Measurements from ENCODE around the gene ARL3.

ARL3 gene

DNA sequence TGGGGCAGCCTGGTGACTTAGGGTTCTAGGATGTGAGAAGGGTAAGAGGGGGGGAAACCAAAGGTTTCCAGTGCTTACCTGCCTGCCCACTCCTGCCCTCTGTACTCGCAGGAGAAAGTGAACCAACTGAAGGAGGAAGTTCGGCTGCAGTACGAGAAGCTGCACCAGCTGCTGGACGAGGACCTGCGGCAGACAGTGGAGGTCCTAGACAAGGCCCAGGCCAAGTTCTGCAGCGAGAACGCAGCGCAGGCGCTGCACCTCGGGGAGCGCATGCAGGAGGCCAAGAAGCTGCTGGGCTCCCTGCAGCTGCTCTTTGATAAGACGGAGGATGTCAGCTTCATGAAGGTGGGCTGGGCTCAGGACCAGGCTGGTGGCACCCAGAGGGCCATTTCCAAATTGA is 59.2 kb downstream of the ARL3 start:
- H3K36me3 ChIP-seq (replicated peaks in 1 of 2; ENCODE audit: control insufficient read depth in 2 of 2, insufficient read depth in 2 of 2, low read length in 2 of 2) = peaks cover 24 to 90% of the 10 kb centered on the region in 2 donors
- no peak overlapping the region for H3K14ac ChIP-seq (ENCODE audit: low read length)
- H3K4me1 ChIP-seq (ENCODE audit: control insufficient read depth in 2 of 2, insufficient read depth in 1 of 2, low read depth in 1 of 2, low read length in 2 of 2) = peaks cover 14 to 24% of the 10 kb centered on the region in 2 donors
- H3K4me3 ChIP-seq (ENCODE audit: low read length in 2 of 2) = no peak overlapping the region
- no peak overlapping the region for H3K27ac ChIP-seq (replicated peaks; ENCODE audit: low read length)
- H3K4me2 ChIP-seq (ENCODE audit: insufficient read depth, low read length, poor library complexity, severe bottlenecking) = no peak overlapping the region
- no peaks in the 10 kb centered on the region for H3K9me3 ChIP-seq (replicated peaks in 1 of 2; ENCODE audit: control insufficient read depth in 2 of 2, insufficient read depth in 1 of 2, low read depth in 1 of 2, low read length in 2 of 2)
- peak overlapping the region; percentile 29 for H3K4ac ChIP-seq (ENCODE audit: low read length)
- no peak overlapping the region for H2BK120ac ChIP-seq (ENCODE audit: low read depth, low read length)
- no peak overlapping the region for H2AK5ac ChIP-seq (ENCODE audit: low read depth, low read length)
- WGBS, 2 donors (ENCODE audit: extremely low coverage in 2 of 2, insufficient read length in 2 of 2, insufficient replicate concordance in 1 of 2) = no CpG with 5 or more reads among the region's 12 CpGs
- H4K8ac ChIP-seq (ENCODE audit: low read depth, low read length) = no peak overlapping the region
- DNase-seq (ENCODE audit: low spot score) = no peak
- H2BK15ac ChIP-seq (ENCODE audit: low read length) = no peak overlapping the region
- no peak overlapping the region for H3K18ac ChIP-seq (ENCODE audit: low read length)
- H4K91ac ChIP-seq (ENCODE audit: low read depth, low read length, poor library complexity) = no peak overlapping the region
- H3K9ac ChIP-seq (ENCODE audit: low read depth, low read length, poor library complexity) = no peak overlapping the region
- no peak overlapping the region for H2AFZ ChIP-seq (ENCODE audit: low read length)
- no peak overlapping the region for H2BK5ac ChIP-seq (ENCODE audit: low read length)
- H2BK12ac ChIP-seq (ENCODE audit: low read length) = no peak overlapping the region
- no peak overlapping the region for H3K23ac ChIP-seq (ENCODE audit: low read depth, low read length, poor library complexity)
- no peaks in the 10 kb centered on the region for H3K27me3 ChIP-seq (ENCODE audit: control insufficient read depth in 3 of 3, insufficient read depth in 3 of 3, low read depth in 1 of 3, low read length in 3 of 3)
- H3K79me1 ChIP-seq (ENCODE audit: low read depth, low read length) = peaks cover 20% of the 10 kb centered on the region

- no peak overlapping the region for H3K4ac ChIP-seq (ENCODE audit: low read length)
- H3K9ac ChIP-seq (ENCODE audit: low read depth, low read length, poor library complexity) = no peak overlapping the region
- no peak overlapping the region for H3K27ac ChIP-seq (replicated peaks; ENCODE audit: low read length)
- H2BK120ac ChIP-seq (ENCODE audit: low read depth, low read length) = no peak overlapping the region
- no peak overlapping the region for H3K18ac ChIP-seq (ENCODE audit: low read length)
- peaks cover 24 to 90% of the 10 kb centered on the region in 2 donors for H3K36me3 ChIP-seq (replicated peaks in 1 of 2; ENCODE audit: control insufficient read depth in 2 of 2, insufficient read depth in 2 of 2, low read length in 2 of 2)
- DNase-seq (ENCODE audit: low spot score) = no peak
- peaks cover 20% of the 10 kb centered on the region for H3K79me1 ChIP-seq (ENCODE audit: low read depth, low read length)
- H2BK15ac ChIP-seq (ENCODE audit: low read length) = no peak overlapping the region
- H3K27me3 ChIP-seq (ENCODE audit: control insufficient read depth in 3 of 3, insufficient read depth in 3 of 3, low read depth in 1 of 3, low read length in 3 of 3) = no peaks in the 10 kb centered on the region
- no peaks in the 10 kb centered on the region for H3K9me3 ChIP-seq (replicated peaks in 1 of 2; ENCODE audit: control insufficient read depth in 2 of 2, insufficient read depth in 1 of 2, low read depth in 1 of 2, low read length in 2 of 2)
- H3K4me2 ChIP-seq (ENCODE audit: insufficient read depth, low read length, poor library complexity, severe bottlenecking) = no peak overlapping the region
- no peak overlapping the region for H4K91ac ChIP-seq (ENCODE audit: low read depth, low read length, poor library complexity)
- no peak overlapping the region for H2BK12ac ChIP-seq (ENCODE audit: low read length)
- no peak overlapping the region for H3K23ac ChIP-seq (ENCODE audit: low read depth, low read length, poor library complexity)
- no CpG with 5 or more reads among the region's 7 CpGs for WGBS, 2 donors (ENCODE audit: extremely low coverage in 2 of 2, insufficient read length in 2 of 2, insufficient replicate concordance in 1 of 2)
- H2AK5ac ChIP-seq (ENCODE audit: low read depth, low read length) = no peak overlapping the region
- H2AFZ ChIP-seq (ENCODE audit: low read length) = no peak overlapping the region
- no peak overlapping the region for H3K14ac ChIP-seq (ENCODE audit: low read length)
- H3K4me3 ChIP-seq (ENCODE audit: low read length in 2 of 2) = no peak overlapping the region
- H3K4me1 ChIP-seq (ENCODE audit: control insufficient read depth in 2 of 2, insufficient read depth in 1 of 2, low read depth in 1 of 2, low read length in 2 of 2) = peaks cover 18 to 26% of the 10 kb centered on the region in 2 donors
- H2BK5ac ChIP-seq (ENCODE audit: low read length) = no peak overlapping the region
- no peak overlapping the region for H4K8ac ChIP-seq (ENCODE audit: low read depth, low read length)
Observed at GRCh38 chr10:102654566-102654965, 59.6 kb downstream of the ARL3 start.

GRCh38 chr10:102653060-102653459 is 61.1 kb downstream of the ARL3 start:
- WGBS, 2 donors (ENCODE audit: extremely low coverage in 2 of 2, insufficient read length in 2 of 2, insufficient replicate concordance in 1 of 2) = no CpG with 5 or more reads among the region's 1 CpG
- Histone ChIP-seq H3K27ac (replicated peaks; ENCODE audit: low read length) (no peak overlapping the region), H3K4ac (ENCODE audit: low read length) (no peak overlapping the region), H3K18ac (ENCODE audit: low read length) (no peak overlapping the region), H2BK5ac (ENCODE audit: low read length) (no peak overlapping the region), H2BK12ac (ENCODE audit: low read length) (no peak overlapping the region), H4K8ac (ENCODE audit: low read depth, low read length) (no peak overlapping the region), H3K36me3 (replicated peaks in 1 of 2; ENCODE audit: control insufficient read depth in 2 of 2, insufficient read depth in 2 of 2, low read length in 2 of 2) (peaks cover 21 to 85% of the 10 kb centered on the region in 2 donors), H3K14ac (ENCODE audit: low read length) (no peak overlapping the region), H4K91ac (ENCODE audit: low read depth, low read length, poor library complexity) (no peak overlapping the region), H2BK15ac (ENCODE audit: low read length) (no peak overlapping the region), H3K4me3 (ENCODE audit: low read length in 2 of 2) (no peak overlapping the region), H3K4me1 (ENCODE audit: control insufficient read depth in 2 of 2, insufficient read depth in 1 of 2, low read depth in 1 of 2, low read length in 2 of 2) (peaks cover 32 to 39% of the 10 kb centered on the region in 2 donors), H2AK5ac (ENCODE audit: low read depth, low read length) (no peak overlapping the region), H3K4me2 (ENCODE audit: insufficient read depth, low read length, poor library complexity, severe bottlenecking) (no peak overlapping the region), H3K9me3 (replicated peaks in 1 of 2; ENCODE audit: control insufficient read depth in 2 of 2, insufficient read depth in 1 of 2, low read depth in 1 of 2, low read length in 2 of 2) (no peaks in the 10 kb centered on the region), H3K27me3 (ENCODE audit: control insufficient read depth in 3 of 3, insufficient read depth in 3 of 3, low read depth in 1 of 3, low read length in 3 of 3) (no peaks in the 10 kb centered on the region), H3K23ac (ENCODE audit: low read depth, low read length, poor library complexity) (no peak overlapping the region), H3K79me1 (ENCODE audit: low read depth, low read length) (peaks cover 22% of the 10 kb centered on the region), H2AFZ (ENCODE audit: low read length) (no peak overlapping the region), H3K9ac (ENCODE audit: low read depth, low read length, poor library complexity) (no peak overlapping the region), H2BK120ac (ENCODE audit: low read depth, low read length) (no peak overlapping the region)
- DNase-seq (ENCODE audit: low spot score) = no peak

DNA sequence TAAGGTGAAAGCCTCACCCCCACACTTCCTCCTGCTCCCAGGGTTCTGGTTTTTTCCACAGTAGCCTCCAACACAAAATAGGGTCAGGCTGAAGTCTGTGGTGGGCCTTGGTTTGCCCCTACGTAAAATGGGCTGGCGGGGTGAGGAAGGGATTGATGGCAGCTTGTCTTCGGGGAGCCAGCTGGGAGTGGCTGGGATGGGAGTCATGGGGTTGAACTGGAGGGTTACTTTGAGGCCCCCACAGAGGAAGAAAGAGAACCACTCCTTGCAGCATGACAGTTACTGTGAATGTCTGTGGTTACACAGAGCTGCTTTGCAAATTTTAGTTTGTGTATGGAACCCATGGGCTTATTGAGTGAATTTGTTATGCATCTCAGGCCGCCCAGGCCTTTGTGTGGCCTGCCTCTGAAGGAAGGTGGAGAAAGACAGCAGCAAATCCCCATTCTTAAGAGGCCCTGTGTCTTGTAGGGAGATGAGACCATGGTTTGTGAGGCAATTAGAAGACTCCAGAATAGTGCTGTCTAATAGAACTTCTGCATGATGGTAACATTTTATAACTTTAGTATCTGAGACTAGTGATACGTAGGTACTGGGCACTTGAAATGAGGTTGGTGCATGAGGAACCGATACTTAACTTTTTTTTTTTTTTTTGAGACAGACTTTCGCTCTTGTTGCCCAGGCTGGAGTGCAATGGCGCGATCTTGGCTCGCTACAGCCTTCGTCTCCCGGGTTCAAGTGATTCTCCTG is 61.9 kb downstream of the ARL3 start:
- Histone ChIP-seq H3K4me1 (ENCODE audit: control insufficient read depth in 2 of 2, insufficient read depth in 1 of 2, low read depth in 1 of 2, low read length in 2 of 2) (peaks cover 39 to 46% of the 10 kb centered on the region in 2 donors), H3K4me3 (ENCODE audit: low read length in 2 of 2) (no peak overlapping the region)
- DNase-seq (ENCODE audit: low spot score) = no peak

More for the DNA sequence above, 61.9 kb downstream of the ARL3 start:
- no peak overlapping the region for H4K8ac ChIP-seq (ENCODE audit: low read depth, low read length)
- WGBS, 2 donors (ENCODE audit: extremely low coverage in 2 of 2, insufficient read length in 2 of 2, insufficient replicate concordance in 1 of 2) = no CpG with 5 or more reads among the region's 12 CpGs
- no peak overlapping the region for H2BK12ac ChIP-seq (ENCODE audit: low read length)
- no peaks in the 10 kb centered on the region for H3K9me3 ChIP-seq (replicated peaks in 1 of 2; ENCODE audit: control insufficient read depth in 2 of 2, insufficient read depth in 1 of 2, low read depth in 1 of 2, low read length in 2 of 2)
- H3K9ac ChIP-seq (ENCODE audit: low read depth, low read length, poor library complexity) = no peak overlapping the region
- no peak overlapping the region for H3K23ac ChIP-seq (ENCODE audit: low read depth, low read length, poor library complexity)
- peaks cover 25% of the 10 kb centered on the region for H3K79me1 ChIP-seq (ENCODE audit: low read depth, low read length)
- no peak overlapping the region for H4K91ac ChIP-seq (ENCODE audit: low read depth, low read length, poor library complexity)
- no peak overlapping the region for H3K27ac ChIP-seq (replicated peaks; ENCODE audit: low read length)
- H2BK5ac ChIP-seq (ENCODE audit: low read length) = peak overlapping the region; percentile 10
- H2BK120ac ChIP-seq (ENCODE audit: low read depth, low read length) = no peak overlapping the region
- no peak overlapping the region for H2BK15ac ChIP-seq (ENCODE audit: low read length)
- H2AFZ ChIP-seq (ENCODE audit: low read length) = no peak overlapping the region
- no peak overlapping the region for H3K4ac ChIP-seq (ENCODE audit: low read length)
- H3K18ac ChIP-seq (ENCODE audit: low read length) = no peak overlapping the region
- H3K14ac ChIP-seq (ENCODE audit: low read length) = no peak overlapping the region
- H3K27me3 ChIP-seq (ENCODE audit: control insufficient read depth in 3 of 3, insufficient read depth in 3 of 3, low read depth in 1 of 3, low read length in 3 of 3) = no peaks in the 10 kb centered on the region
- peaks cover 22 to 85% of the 10 kb centered on the region in 2 donors for H3K36me3 ChIP-seq (replicated peaks in 1 of 2; ENCODE audit: control insufficient read depth in 2 of 2, insufficient read depth in 2 of 2, low read length in 2 of 2)
- H3K4me2 ChIP-seq (ENCODE audit: insufficient read depth, low read length, poor library complexity, severe bottlenecking) = no peak overlapping the region
- H2AK5ac ChIP-seq (ENCODE audit: low read depth, low read length) = no peak overlapping the region
